ACHN (cell line): ENCODE results near the gene UGT1A3.
"Not testable (repeated sequence)": the region's sequence is repeated elsewhere in the genome, so short reads cannot be mapped to it uniquely, and the experiment has no call there.

Experiments
- DNase-seq: peaks from one replicate; pipeline ENCODE4 v3.0.0-alpha.2; 2015
- in situ Hi-C: cut with HindIII; loops from 2 replicates; pipeline ENCODE4 v1.10.0; 2017; ENCODE audit warnings: low sequenced_read_pairs, low pct_ligation_motif_present, low pct_unique_long_range_greater_than_20kb

UGT1A3 gene

DNA sequence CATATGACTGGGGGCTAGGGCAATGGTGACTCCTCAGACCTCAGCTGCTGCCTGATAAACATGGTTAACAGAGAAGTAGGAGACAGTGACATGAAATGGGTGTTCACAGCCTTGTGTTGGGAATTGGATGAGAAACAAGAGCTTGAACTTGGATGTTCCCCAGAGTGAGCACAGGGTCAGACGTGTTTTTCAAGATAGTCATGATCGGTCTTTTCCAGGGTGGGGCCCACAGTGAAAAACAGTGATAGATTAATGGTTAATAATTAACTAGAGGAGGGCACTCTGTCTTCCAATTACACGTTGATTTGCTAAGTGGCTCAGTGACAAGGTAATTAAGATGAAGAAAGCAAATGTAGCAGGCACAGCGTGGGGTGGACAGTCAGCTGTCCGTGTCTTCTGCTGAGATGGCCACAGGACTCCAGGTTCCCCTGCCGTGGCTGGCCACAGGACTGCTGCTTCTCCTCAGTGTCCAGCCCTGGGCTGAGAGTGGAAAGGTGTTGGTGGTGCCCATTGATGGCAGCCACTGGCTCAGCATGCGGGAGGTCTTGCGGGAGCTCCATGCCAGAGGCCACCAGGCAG is at the start of gene UGT1A3:
Gene UGT1A3 (plus strand): TSS at position 320 of the 579 bp plus-strand sequence. CDS start 85 bp downstream, at position 405.
- in situ Hi-C loops, result no loop called here
- DNase-seq, result no peak

GRCh38 chr2:233679196-233679595 is 49.6 kb upstream of the UGT1A3 start:
- no peak for DNase-seq
- in situ Hi-C loops, result no loop called here

DNA sequence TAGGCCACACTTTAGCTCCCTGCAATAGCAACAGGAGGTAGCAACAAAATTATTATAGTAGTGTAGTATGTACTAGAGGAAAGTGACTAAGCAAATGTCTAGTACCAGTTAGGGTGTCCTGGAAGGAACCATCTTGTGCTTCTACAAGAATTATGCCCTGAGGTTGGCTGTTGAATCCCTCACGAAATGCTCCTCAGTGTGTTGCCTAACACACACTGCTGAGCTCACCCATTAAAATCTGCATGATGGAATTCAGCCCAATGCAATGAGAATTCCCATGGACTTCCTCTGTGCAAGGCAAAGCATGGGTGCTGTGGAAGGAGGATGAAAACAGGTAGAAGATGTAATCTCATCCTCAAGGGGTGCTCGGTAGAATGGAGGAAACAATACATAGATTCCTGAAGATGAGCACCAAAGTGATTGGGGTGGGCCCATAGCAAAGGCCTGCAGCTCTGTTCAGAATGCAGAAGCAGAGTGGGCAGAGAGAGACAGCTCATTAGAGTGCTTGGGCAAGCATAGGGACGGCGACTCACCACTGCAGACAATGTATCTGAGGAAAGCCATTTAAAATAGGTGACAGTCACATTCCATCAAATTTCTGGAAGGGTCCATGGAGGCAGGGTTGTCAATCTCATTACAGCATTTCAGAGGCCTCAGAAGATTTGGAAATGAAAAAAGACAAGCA is 48.3 kb upstream of the UGT1A3 start:
- DNase-seq, result no peak

DNA sequence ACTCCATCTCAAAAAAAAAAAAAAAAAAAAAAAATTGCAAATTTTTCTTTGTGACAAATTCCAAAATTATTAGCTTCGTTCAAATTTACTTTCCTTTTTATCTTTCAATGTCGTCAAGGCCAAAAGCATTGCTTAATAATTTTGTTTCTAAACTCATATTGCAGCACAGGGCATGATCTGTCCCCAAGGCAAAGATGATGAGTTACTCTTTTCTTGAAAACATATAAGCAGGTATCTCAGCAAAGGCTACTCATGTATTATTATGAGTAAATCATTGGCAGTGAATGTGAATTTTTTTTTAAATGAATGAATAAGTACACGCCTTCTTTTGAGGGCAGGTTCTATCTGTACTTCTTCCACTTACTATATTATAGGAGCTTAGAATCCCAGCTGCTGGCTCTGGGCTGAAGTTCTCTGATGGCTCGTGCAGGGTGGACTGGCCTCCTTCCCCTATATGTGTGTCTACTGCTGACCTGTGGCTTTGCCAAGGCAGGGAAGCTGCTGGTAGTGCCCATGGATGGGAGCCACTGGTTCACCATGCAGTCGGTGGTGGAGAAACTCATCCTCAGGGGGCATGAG is 47.2 kb upstream of the UGT1A3 start, which contains the start of gene UGT1A7:
Gene UGT1A7 (plus strand): TSS at position 381 of the 579 bp plus-strand sequence. CDS start 37 bp downstream, at position 418.
- no peak for DNase-seq
- in situ Hi-C loops, result no loop called here

More for the DNA sequence above, 48.3 kb upstream of the UGT1A3 start:
- in situ Hi-C loops, result no loop called here

- in situ Hi-C loops, result no loop called here
- DNase-seq, result no peak
Observed at GRCh38 chr2:233684640-233685039, 44.2 kb upstream of the UGT1A3 start.

DNA sequence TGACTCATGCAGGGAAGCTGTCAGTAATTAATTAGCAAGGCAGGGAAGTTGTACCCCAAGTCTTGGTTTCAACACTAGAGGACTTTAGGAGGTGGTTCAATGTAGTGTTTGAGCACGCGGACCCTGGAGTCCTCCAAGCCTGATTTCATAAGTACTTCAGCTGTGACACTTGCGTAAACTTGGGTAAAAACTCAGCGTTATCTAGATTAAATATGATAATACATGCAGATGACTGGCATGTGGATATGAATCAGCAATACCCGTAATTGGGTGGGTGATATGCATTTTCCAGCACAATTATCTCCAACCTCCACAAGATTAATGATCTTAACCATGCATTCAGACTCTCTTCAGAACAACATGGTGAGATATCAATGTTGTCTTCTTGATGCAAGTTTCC is 41.9 kb upstream of the UGT1A3 start:
- DNase-seq, result no peak
- in situ Hi-C loops, result no loop called here

GRCh38 chr2:233688341-233688740 is 40.5 kb upstream of the UGT1A3 start:
- no peak for DNase-seq
- in situ Hi-C loops, result no loop called here

GRCh38 chr2:233689031-233689430 is 39.8 kb upstream of the UGT1A3 start:
- no peak for DNase-seq
- in situ Hi-C loops, result no loop called here

DNA sequence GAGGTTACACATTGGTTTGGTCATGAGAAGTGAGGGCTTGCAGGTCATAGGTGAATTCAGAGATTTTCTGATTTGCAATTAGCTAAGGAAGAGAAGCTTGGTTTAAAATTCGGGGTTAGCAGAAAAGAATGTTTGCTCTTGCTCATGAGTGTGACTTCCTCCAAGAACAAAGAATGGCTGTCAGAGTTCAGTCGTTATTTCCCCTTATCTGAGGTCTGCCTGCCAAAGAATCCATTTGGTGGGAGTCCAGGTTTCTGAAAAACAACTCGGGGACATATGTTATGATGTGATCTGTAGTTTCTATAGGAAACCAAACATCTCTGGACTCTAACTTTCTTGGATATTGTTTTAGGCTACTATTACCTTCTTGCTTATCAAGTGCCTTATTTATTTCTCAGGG is 39.3 kb upstream of the UGT1A3 start:
- DNase-seq, result no peak
- in situ Hi-C loops, result no loop called here

DNA sequence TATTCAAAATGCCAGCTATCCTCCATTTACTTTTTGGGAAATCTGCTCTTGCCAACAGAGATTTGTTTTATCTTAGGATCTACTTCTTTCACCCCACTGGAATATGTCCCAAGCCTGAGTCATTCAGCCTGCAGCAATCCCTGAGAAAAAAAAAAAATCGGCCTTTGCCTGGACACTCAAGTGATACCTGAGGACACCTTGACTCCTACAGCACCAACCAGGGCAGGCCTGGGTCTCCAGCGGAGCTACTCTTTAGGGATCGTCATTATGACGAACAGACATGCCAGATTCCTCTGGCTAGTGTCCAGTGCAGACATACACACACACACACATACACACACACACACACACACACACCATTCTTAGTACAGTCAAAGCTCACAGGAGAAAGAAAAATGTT is 38.4 kb upstream of the UGT1A3 start:
- in situ Hi-C loops, result no loop called here
- no peak for DNase-seq

DNA sequence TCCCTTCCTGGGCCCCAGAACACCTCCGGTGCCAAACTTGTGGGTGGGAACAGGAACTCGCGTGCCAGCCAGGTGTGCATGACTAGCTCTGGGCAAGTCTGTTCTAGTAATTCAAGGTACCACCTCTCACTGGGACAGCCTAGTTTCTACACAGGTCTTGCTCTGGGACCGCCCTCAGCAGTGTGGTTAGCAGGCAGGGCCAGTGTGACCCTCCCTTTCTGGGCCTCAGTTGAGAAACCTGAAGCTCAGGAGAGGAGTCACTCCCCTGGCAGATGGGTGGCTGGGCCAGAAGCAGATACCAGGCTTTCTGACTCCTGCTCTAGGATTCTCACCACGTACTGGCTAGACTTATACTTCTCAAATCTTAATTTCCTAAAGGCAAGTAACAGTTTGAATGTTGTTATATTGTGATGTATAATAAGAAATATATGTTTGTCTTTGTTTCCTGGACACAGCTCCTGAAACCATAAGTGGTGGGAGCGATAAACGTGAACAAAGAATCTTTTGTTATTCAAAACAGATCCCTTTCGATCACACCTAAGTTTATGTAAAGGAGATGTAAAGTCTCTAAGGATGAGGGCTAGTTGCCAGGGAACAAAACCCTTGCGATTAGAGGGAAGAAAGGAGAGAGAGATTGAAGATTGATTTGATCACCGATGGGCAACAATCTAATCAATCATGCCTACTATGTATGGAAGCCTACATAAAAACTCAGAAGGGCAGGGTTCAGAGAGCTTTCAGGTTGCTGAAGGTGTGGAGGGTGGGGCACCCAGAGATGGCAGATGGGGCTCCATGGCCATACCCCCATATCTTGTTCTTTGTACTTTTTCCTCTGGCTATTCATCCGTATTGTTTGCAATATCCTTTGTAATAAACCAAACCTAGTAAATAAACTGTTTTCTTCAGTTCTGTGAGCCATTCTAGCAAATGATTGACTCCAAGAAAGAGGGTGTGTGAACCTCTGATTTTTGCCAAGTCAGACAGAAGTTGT is 37.1 kb upstream of the UGT1A3 start:
- no peak for DNase-seq
- in situ Hi-C loops, result no loop called here

- in situ Hi-C loops, result no loop called here
- no peak for DNase-seq
Observed at GRCh38 chr2:233692648-233693047, 36.2 kb upstream of the UGT1A3 start, which contains the start of gene UGT1A6. TSS of gene UGT1A6 (plus strand) at chr2:233692890. CDS start at chr2:233693005, 115 bp downstream.

GRCh38 chr2:233693963-233694362 is 34.9 kb upstream of the UGT1A3 start:
- no peak for DNase-seq
- in situ Hi-C loops, result no loop called here

DNA sequence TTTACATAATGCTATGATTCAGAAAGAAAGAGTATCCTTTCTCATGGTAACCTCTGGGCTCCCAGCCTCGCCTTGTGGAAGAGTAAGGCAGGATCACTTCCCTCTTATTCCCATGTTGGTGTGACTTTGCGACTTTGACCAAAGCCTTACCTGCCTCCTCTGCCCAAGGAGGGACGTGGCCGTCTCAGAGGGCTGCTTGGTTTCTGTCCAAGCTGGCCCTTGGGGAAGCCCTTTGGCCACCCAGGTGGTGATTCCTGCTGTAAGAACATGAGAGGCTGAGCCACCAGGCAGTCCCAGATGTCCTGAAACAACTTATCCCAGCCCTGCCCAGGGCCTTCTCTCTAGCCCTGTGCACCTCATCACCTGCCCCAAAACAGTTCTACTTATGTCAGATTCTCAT is 30.1 kb upstream of the UGT1A3 start:
- no peak for DNase-seq
- in situ Hi-C loops, result no loop called here

DNA sequence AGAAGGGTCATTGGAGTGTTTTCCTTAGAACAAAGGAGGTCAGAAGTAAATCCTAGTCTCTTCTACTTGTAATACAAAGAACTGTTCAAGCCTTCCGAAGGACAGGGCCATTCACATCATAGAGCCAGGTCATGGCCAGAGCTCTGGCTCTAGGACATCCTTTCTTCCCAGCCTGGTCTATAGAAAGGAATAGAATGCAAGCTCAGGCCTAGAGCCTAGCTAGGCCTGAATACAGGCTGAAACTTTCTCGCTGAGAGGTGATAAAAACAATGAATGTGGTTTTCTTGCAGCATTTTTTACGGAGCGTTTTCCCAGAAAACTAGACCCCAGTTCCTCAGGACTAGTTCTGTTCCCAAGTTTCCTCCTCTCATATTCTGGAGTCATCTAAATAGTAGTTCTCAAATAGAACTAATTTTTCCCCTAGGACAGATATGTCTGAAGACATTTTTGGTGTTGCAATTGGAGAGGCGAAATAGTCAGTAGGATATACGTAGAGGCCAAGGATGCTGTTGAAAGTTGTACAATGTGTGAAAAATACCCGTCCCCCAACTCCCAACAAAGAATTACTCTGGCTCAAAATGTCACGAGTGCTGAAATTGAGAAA is 29.3 kb upstream of the UGT1A3 start:
- peak; percentile 9 for DNase-seq
- in situ Hi-C loops, result no loop called here

DNA sequence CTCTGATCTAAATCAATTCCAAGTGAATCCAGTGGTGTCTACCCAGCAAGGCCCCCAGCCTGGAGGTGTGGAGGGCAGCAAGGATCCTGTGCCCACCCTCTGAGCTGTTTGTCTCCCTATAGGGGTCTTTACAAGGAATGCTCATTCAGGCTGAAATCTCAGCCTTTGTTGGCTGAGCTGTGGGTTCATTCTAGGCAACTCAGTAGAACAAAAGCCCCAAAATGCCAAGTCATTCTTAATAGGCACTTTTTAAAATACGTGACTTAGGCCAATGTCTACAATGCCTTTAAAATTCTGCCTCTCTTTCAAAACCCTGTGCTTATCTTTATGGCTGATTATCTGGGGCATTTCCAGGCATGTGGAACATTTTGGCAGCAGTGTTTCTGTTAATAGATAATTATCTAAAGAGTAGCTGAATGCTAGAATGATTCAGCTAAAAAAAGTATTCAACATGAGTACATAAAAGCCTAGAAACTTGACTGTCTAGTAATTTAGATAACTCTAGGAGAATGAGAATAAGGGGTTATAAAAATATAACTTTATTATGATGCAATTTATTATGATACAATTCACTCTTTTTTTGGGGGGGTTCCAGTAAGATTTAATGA is 28.7 kb upstream of the UGT1A3 start:
- in situ Hi-C loops, result no loop called here

GRCh38 chr2:233700842-233701241 is 28.0 kb upstream of the UGT1A3 start:
- DNase-seq, in situ Hi-C loops: not testable (repeated sequence)

More for the DNA sequence above, 28.7 kb upstream of the UGT1A3 start:
- DNase-seq, result peak; percentile 94

DNA sequence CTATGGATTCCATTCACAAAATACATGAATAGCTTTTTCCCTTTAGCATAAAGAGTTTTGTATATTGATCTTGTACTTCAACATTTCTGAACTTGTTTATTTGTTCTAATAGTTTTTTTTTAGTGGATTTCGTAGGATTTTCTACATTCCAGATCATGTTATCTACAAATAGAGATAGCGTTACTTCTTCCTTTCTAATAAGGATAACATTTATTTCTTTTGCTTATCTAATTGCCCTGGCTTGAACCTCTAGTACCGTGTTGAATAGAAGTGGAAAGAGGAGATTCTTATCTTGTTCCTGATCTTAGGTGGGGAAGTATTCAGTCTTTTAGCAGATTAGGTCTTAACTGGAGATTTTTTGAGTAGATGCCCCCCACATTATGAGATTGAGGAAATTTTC is 26.6 kb upstream of the UGT1A3 start:
- in situ Hi-C loops, result no loop called here
- DNase-seq, result no peak
